Vagina (tissue), 2 donors: Measurements from ENCODE around the gene TGFBR3.

ENCODE experiments used
- POLR2AphosphoS5 ChIP-seq, 2 donors: sonication (generic); formaldehyde crosslinking; IDR thresholded peaks; one replicate each; pipeline ENCODE4 v1.9.0; 2017; ENCODE audit warnings: antibody characterized with exemption in 2 of 2, mild to moderate bottlenecking in 2 of 2, low read depth in 1 of 2; ENCODE audit not compliant: insufficient read depth in 1 of 2
- TF ChIP-seq, protein P1 (sequence below), 3 experiments: fragments of 450-650 bp in 2 of 3; fragments of 200-600 bp in 1 of 3; sonication (generic) in 1 of 3; IDR thresholded peaks; one replicate each; pipeline ENCODE4 v1.5.1; 2017 to 2019; ENCODE audit warnings: antibody characterized with exemption in 3 of 3, mild to moderate bottlenecking in 2 of 3, moderate library complexity in 2 of 3

DNA sequence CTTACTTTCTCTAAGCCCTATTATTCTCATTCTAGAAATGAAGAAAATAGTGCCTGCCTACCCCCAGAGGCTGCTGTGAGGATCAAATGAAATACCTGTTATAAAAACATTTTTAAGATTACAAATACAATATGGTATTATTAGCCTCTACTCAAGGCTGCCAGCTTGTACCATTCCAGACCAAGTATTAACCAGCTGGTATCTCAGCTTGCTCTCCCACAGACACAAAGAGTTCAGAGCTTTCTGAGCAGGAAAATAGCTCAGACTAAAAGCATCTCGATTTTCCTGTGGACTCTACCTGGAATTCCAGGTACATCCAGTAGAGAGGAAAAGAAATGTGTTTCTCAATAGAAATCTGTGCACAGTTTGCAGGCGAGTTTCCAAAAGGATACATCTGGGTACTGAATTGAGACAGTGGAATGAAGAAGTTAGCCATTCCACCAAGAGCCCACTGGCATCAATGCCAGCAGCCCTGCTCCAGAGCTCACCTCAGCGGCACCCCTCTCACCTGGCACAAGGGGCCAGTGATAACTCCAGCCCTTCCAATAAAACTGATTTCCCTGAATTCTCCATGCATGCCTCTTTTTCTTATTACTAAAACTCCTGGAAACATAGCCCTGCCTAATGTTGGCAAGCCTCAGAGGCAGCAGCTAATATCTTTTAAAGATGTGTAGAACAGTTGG, 31.0 kb downstream of the TGFBR3 start:
- TF ChIP-seq, protein P1, sequence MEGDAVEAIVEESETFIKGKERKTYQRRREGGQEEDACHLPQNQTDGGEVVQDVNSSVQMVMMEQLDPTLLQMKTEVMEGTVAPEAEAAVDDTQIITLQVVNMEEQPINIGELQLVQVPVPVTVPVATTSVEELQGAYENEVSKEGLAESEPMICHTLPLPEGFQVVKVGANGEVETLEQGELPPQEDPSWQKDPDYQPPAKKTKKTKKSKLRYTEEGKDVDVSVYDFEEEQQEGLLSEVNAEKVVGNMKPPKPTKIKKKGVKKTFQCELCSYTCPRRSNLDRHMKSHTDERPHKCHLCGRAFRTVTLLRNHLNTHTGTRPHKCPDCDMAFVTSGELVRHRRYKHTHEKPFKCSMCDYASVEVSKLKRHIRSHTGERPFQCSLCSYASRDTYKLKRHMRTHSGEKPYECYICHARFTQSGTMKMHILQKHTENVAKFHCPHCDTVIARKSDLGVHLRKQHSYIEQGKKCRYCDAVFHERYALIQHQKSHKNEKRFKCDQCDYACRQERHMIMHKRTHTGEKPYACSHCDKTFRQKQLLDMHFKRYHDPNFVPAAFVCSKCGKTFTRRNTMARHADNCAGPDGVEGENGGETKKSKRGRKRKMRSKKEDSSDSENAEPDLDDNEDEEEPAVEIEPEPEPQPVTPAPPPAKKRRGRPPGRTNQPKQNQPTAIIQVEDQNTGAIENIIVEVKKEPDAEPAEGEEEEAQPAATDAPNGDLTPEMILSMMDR (IDR thresholded peaks at IDR 0.05), result no peak
- TF ChIP-seq POLR2AphosphoS5 (IDR thresholded peaks at IDR 0.05; ENCODE audit: insufficient read depth in 1 of 2, low read depth in 1 of 2), result no peak
